KMS-11 (cell line): ENCODE measurements around the gene NOL9.

Experiments
- H2AFZ ChIP-seq: fragments of 200-600 bp; sonication (generic); 2 replicates; pipeline ENCODE4 v1.6.1; 2016; ENCODE audit warnings: antibody characterized with exemption, mixed run types, low read depth
- H3K27ac ChIP-seq: fragments of 200-600 bp; sonication (generic); 2 replicates; pipeline ENCODE4 v1.6.1; 2016; ENCODE audit warnings: mild to moderate bottlenecking, mixed run types
- H3K27me3 ChIP-seq: fragments of 200-600 bp; sonication (generic); 2 replicates; pipeline ENCODE4 v1.6.1; 2017; ENCODE audit warnings: mild to moderate bottlenecking, low read depth, mixed run types, moderate library complexity; ENCODE audit not compliant: insufficient read depth
- H3K36me3 ChIP-seq: fragments of 200-600 bp; sonication (generic); 2 replicates; pipeline ENCODE4 v1.6.1; 2017; ENCODE audit warnings: mild to moderate bottlenecking, mixed run types; ENCODE audit not compliant: insufficient read depth
- H3K4me1 ChIP-seq: fragments of 200-600 bp; sonication (generic); 2 replicates; pipeline ENCODE4 v1.6.1; 2016; ENCODE audit warnings: mild to moderate bottlenecking, low read depth, mixed run types; ENCODE audit not compliant: poor library complexity, severe bottlenecking
- H3K4me2 ChIP-seq: fragments of 200-600 bp; sonication (generic); 2 replicates; pipeline ENCODE4 v1.7.0; 2016; ENCODE audit warnings: mild to moderate bottlenecking, mixed run types
- H3K4me3 ChIP-seq: fragments of 200-600 bp; sonication (generic); IDR thresholded peaks from 2 replicates; pipeline ENCODE4 v1.6.1; 2017; ENCODE audit warnings: low read depth, low read length, mixed read lengths; ENCODE audit not compliant: insufficient read depth
- H3K79me2 ChIP-seq: fragments of 200-600 bp; sonication (generic); 2 replicates; pipeline ENCODE4 v1.6.1; 2016; ENCODE audit warnings: low read depth, mixed run types; ENCODE audit not compliant: insufficient read depth
- H3K9ac ChIP-seq: fragments of 200-600 bp; sonication (generic); 2 replicates; pipeline ENCODE4 v1.6.1; 2016; ENCODE audit warnings: mild to moderate bottlenecking, mixed run types
- H4K20me1 ChIP-seq: fragments of 200-600 bp; sonication (generic); 2 replicates; pipeline ENCODE4 v1.6.1; 2016; ENCODE audit warnings: mild to moderate bottlenecking, mixed run types; ENCODE audit not compliant: insufficient read depth
- CTCF ChIP-seq: fragments of 200-600 bp; sonication (generic); conservative IDR thresholded peaks from 2 replicates; pipeline ENCODE4 v1.6.1; 2017; ENCODE audit warnings: low read depth, mild to moderate bottlenecking, antibody characterized with exemption, low read length, moderate library complexity, mixed read lengths

NOL9 gene

GRCh38 chr1:6503884-6504602, 50.3 kb downstream of the NOL9 start:
- Histone ChIP-seq H3K4me2 (no peak overlapping the region), H3K9ac (no peak overlapping the region), H3K27ac (no peak overlapping the region), H3K27me3 (peaks cover 69% of the 10 kb centered on the region), H3K4me1 (no peaks in the 10 kb centered on the region), H3K4me3 (no peak overlapping the region), H4K20me1 (no peaks in the 10 kb centered on the region), H3K36me3 (no peaks in the 10 kb centered on the region), H3K79me2 (no peaks in the 10 kb centered on the region), H2AFZ (no peak overlapping the region)
- TF ChIP-seq CTCF, result no peak

GRCh38 chr1:6502000-6502891, 52.1 kb downstream of the NOL9 start:
- Histone ChIP-seq H2AFZ (no peak overlapping the region), H3K4me3 (no peak overlapping the region), H3K79me2 (no peaks in the 10 kb centered on the region), H3K36me3 (no peaks in the 10 kb centered on the region), H3K27ac (no peak overlapping the region), H4K20me1 (no peaks in the 10 kb centered on the region), H3K4me2 (no peak overlapping the region), H3K4me1 (peaks cover 4% of the 10 kb centered on the region), H3K9ac (no peak overlapping the region), H3K27me3 (peaks cover 54% of the 10 kb centered on the region)
- no peak for TF ChIP-seq CTCF

GRCh38 chr1:6501279-6501813, 53.0 kb downstream of the NOL9 start:
- Histone ChIP-seq H3K4me2 (no peak overlapping the region), H3K27me3 (peaks cover 53% of the 10 kb centered on the region), H3K9ac (no peak overlapping the region), H4K20me1 (no peaks in the 10 kb centered on the region), H3K36me3 (no peaks in the 10 kb centered on the region), H3K27ac (no peak overlapping the region), H3K4me1 (peaks cover 4% of the 10 kb centered on the region), H3K79me2 (no peaks in the 10 kb centered on the region), H2AFZ (no peak overlapping the region), H3K4me3 (no peak overlapping the region)
- no peak for TF ChIP-seq CTCF

GRCh38 chr1:6500544-6501278, 53.6 kb downstream of the NOL9 start:
- Histone ChIP-seq H3K79me2 (no peaks in the 10 kb centered on the region), H2AFZ (no peak overlapping the region), H3K27me3 (peaks cover 51% of the 10 kb centered on the region), H3K4me2 (no peak overlapping the region), H3K36me3 (no peaks in the 10 kb centered on the region), H3K4me3 (no peak overlapping the region), H3K4me1 (peaks cover 4% of the 10 kb centered on the region), H3K27ac (no peak overlapping the region), H3K9ac (no peak overlapping the region), H4K20me1 (no peaks in the 10 kb centered on the region)
- no peak for TF ChIP-seq CTCF
